GM19238 (cell line): ENCODE results near the gene KRT15.

ENCODE experiments used
- DNase-seq: peaks from one replicate; pipeline ENCODE4 v3.0.0; 2011; ENCODE audit warnings: low spot score; ENCODE audit not compliant: insufficient read length

The KRT15 gene

DNA sequence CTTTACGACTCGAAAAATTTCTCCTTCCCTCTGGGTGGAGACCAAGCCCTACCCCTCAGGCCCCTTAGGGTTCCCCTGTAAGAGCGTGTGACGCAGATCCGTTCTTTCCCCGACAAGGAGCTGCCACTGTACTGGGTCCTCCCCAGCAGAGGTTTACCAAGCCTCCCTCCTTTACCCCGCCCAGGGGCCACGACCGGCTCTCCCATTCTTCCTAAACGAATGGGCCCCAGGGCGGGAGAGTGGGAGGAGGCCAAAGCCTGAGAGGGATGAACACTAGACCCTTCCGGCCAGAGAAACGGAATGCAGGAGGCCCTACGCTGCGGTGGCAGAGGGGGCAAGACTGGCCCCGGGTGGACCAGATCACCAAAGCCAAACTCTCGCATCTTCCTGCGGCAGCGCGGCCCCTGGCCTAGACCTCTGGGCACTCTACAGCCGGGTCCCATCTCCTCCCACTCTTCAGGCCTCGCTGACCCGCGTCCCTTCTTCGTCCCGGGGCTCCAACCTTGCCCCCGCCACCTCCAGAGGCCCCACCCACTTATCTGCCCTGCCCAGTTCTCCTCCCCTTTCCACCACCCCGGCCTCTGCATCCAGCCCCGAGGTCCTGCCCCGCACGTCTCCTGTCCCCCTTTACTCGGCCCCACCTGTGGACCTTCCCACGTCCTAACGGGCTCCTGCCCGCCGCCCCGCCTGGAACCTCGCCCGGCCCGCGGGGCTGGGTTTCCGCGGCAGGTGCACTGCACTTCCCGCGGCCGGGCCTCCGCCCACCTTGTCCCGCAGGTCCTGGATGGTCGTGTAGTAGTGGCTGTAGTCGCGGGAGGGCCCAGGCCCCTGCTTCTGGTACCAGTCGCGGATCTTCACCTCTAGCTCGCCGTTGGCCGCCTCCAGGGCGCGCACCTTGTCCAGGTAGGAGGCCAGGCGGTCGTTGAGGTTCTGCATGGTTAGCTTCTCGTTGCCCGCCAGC, 8.7 kb upstream of the KRT15 start:
- no peak for DNase-seq

DNA sequence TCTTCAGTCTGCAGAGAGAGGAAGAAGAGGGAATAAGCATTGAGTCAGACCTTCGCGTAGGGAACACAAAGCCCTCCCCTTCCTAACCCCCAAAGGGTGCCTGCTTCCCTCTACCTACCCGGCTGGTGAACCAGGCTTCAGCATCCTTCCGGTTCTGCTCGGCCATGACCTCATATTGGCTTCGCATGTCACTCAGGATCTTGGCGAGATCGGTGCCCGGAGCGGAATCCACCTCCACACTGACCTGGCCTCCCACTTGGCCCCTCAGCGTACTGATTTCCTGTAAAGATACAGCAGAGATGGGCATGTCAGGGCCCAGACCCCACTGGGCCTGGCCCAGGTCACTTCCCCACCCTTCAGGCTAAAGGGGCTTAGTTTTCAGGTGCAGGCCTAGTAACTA, 5.6 kb upstream of the KRT15 start:
- no peak for DNase-seq

DNA sequence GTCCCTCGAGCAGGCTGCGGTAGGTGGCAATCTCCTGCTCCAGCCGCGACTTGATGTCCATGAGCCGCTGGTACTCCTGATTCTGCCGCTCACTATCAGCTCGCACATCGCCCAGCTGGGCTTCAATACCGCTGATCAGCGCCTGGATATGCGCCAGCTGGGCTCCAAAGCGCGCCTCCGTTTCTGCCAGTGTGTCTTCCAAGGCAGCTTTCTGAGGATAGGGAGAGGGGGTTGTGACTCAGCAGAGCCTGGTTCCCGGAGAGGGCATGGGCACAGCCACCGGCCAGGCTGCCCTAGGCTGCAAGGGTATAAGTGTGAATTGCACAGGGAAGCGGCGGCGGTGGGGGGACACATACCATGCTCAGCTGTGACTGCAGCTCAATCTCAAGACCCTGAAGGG, 5.1 kb upstream of the KRT15 start:
- no peak for DNase-seq

DNA sequence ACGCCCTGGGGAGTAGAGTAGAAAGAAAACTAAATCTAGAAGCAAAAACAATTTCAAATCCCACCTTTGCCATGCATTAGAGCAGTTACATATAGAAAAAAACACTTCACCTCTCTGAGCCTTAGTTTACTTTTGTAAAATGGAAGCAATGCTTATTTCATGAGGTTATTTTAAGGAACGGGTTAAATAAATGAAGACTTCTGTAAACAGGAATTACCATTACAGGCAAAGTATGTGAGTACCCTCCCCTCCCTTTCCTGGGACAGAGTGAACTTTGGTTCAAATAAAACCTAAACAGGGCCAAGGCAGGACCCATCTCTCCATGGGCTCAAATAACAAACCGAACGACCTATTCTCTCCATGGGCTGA, 4.5 kb upstream of the KRT15 start:
- DNase-seq = no peak

DNA sequence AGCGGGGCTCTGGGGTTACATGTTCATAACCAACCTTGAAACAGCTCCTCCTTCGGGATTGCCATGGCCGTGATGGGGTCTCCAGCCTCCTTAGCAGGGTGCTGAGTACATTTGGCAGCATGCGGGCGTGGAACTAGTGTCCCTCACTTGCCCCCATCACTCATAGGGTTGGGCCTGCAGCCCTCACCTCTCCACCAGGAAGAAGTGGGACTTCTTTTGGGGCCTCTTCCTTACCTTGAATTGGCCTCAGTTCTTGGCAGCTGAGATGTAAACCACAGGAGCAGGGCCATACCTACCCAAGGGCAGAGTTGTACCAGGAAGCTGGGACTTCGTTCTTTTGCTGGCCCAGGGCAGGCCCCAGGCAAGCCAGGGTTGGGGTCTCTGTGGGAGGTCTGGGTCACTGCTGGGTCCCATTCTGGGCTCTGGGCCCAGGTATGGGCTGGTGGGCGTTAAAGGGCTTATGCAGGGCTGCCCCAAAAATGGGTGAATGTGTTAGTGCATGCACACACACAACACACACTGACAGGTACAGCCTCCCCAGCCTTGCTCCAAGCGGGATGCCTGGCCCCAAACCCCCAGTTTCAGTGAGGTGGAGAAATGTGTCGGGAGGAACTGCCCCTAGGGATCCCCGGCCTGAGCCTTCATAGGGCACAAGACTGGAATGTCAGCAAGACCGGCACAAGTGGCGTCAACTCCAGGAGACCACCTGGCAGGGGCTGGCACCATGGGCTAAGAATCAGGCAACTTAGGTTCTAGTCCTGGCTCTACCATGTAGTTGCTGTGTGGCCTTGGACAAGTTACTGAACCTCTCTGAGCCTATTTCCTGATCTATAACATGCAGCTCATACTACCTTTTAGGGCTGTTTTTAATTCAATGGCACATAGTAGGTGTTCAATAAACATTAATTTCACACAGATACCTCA, 3.9 kb upstream of the KRT15 start:
- no peak for DNase-seq

DNA sequence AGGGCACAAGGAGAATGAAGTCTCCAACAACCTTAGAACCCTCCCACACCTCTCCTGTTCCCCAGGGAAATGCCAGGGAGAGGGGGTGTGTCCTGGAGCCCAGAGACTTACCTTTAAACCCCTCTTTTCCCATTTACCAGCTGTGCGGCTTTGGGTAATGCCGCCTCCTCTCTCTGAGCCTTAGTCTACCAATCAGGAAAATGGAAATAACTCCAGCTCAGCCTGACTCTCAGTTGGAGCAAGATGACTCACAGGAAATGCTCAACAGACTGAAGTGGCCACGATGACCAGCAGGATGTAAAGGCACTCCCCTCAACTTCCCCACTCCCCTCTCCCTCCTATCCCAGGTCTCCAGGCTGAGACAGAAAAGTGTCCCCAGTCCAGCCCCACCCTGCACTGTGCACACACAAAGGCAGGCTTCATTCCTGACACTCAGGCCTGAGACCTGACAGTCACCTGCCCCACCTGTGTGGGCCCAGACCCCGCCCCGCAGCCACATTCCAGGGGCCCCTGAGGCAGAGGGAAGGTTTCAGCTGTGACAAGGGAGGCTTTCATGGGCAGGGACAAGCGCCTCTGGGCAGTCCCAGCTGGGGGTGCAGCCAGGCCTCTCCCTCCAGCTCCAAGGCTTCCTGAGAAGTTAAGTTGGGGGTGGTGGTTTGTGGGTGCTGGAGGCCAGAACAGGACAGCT, 3.0 kb upstream of the KRT15 start:
- no peak for DNase-seq

DNA sequence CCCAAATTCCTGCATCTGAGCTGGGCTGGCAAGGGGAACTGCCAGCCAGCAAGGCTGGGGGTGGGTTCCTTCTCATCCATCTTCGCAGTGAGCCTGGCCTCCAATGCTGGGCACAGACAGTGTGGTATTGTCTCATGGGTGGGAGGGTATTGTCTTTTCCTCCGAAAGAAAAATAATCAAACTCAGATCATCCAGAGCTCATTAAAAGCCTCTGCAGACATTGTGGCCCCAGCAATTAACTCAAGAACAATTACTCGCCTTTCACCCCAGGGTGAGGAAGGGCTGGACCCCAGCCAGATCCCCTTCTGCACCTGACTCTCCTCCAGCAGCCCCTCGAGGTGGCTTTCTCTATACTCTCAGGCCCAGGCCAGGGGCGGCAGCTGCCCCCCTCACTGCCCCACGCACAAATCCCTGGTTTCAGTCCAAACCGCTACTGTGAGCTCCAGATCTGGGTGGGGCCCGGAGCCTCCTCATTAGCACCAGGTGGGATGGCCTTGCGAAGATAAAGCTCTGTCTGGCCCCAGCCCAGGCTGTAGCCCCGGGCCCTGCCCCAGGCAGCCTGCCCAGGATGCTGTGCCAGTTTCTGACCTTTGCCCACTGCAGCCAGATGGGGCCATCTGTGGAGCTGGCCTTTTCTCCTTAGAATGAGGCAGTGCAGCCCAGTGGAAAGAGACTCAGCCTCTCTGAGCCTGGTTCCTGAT, 2.3 kb upstream of the KRT15 start:
- no peak for DNase-seq

DNA sequence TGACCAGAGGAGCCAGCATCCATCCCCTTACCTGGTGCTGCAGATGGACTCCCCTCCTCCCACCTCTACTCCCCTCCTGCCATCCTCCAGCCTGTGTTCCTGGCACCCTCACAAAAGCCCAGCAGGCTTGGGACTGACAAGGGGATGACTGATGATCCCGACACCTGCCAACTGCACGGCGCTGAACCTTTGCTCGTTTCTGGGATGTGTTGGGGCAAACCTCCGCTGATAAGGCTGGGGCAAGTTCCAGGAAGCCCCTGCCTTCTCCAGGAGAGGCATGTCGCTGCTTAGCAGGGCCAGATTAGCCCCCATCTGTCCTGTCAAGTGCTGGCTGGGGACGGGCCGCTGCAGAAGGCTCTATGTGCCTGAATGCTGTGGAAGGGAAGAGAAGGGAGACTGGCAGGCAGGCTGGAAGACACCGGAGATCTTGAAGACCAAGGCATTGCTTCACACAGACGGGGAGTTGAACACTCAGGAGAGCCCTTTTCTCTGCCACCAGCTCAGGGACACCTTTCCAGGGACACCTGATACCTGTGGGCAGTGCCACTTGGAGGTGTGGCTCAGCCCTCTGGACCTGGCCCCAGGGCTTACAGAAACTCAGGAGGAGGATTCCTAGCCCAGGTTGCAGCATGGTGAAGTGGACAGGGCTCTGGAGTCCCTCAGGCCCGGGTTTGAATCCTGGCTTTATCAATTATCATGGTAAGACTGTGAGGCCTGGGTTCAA, 973 bp upstream of the KRT15 start:
- no peak for DNase-seq

DNA sequence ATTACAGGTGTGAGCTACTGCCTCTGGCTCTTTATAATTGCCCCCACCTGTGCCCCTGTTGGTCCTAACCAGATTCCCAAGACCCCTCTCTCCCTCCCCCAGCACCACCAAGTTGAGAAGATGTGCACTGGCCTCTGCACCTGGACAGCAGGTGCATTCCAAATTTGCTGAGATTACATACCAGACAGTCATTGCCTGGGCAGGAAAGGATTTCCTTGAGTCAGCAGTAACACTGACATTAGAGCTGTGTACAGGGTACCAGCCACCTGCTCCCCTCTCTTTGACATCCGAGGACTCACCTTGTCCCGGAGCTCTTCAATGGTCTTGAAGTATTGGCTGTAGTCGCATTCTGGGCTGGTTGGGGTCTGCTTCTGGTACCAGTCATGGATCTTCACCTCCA, 659 bp downstream of the KRT15 start:
- DNase-seq = no peak

DNA sequence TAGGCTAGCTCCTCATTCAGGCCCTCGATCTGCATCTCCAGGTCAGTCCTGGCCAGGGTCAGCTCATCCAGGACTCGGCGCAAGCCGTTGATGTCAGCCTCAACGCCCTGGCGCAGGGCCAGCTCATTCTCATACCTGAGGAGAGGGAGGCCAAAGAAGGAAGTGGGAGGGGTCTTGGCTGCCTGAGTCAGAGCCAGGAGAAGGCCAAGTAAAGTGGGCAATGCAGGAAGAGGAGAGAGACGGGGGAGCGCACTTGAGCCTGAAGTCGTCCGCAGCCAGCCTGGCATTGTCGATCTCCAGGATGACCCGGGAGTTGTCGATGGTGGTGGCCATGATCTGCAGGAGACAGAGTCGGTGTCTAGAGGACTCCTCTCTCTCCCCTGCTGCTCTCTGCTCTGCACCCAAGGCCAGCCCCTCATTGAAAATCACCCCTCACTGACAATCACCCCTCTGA, 1.8 kb downstream of the KRT15 start:
- DNase-seq = no peak

DNA sequence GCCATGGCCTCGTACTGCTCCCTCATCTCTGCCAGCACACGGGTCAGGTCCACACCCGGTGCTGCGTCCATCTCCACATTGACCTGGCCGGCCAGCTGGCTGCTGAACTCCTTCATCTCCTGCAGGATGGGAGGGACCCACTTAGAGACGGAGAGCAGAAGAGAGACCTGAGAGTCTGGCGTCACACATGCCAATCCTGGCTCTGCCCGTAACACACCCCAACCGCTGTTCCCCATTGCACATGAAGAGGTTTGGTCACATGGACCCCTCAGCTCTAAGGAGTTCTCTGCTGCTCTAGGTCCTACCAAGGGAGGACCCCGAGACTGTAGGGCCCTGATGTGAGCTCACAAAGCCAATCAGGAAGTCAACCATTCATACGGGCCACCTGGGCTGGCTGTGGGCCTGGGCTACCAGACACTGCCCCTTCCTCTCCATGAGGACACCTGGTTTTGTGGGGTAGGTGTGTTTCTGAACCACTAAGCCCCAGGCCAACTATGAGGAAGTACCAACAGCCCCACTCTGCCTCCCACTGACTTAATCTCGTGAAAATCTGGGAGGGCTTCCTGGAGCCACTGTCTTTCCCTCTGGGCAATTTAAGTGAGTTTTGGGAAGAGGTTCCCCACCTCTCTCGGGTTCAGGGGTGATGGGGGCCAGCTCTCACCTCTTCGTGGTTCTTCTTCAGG, 2.4 kb downstream of the KRT15 start:
- no peak for DNase-seq

DNA sequence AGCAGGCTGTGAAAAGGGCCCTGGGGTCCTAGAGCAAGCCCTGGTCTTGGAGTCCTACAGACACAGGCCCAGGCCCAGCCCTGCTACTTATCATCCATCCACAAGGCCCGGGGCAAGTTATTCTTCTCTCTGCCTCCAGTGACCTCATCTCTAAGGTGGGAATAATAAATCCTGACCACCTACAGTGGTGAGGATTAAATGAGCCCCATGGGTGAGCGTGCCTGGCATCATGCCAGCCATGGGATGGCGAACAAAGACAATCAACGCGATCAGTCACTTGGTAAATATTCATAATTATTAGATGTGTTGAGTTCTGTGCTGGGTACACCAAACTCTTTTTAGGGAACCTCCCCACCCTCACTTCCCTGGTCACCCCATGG, 5.5 kb downstream of the KRT15 start:
- no peak for DNase-seq

DNA sequence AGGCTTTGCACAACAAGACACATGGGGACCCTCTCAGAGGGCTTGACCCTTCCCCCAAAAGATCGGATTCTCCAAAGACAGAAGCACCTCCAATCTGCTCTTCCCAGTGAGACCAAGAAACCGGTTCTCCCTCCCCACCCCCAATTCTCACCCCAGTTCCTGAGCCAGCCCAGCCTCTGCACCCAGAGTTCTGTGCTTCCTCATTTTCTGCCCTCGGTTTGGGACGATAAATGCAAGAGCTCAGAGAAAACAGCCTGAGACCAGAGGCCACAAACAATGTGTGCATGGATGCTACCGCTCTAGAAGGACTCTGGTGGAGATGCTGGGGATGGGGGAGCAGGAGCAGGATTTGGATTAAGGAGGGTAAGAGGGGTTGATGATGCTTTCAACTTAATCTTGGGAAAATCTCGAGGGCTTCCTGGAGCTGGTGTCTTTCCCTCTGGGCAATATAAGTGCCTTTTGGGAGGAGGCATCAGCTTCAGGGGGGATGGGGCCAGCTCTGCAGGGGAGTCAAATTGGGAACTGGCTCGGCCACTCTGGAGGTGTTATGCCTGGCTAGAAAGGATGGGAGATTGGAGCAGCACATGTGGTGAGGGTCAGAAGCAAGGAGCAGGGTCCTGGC, 6.0 kb downstream of the KRT15 start:
- no peak for DNase-seq

DNA sequence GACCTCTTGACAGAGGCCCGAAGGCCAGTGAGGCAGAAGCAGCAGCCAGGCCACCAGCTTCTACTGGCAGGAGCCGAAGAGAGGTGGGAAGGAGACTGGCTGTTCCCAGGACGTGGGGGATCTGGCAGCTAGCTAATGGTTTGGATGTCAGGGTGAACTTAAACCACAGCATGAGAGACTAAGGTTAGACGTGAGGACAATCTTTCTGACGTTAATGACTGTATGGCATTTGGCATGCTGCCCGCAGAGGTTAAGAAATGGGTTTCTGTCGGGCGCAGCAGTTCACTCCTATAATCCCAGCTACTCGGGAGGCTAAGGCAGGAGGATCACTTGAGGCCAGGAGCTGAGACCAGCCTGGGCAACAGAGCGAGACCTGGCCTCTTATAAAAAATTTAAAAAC, 7.0 kb downstream of the KRT15 start:
- DNase-seq = no peak

DNA sequence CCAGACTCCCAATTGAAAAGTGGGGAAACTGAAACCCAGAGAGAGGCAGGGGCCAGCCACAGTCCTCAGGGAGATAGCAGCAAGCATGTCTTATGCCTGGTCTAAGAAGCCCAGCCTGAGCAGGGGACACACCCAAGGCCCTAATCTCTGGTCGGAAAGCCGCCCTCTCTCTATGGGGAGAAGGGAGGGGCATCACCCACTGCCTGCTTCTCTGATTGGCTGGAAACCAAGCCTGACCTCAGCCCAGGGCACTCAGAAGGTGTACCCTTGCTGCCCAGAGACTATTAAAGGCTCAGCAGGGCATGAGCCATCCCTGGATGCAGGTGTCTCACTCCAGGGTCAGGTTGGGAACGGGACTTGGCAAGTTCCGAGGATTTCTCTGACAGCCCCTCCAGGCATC, 7.6 kb downstream of the KRT15 start:
- no peak for DNase-seq

DNA sequence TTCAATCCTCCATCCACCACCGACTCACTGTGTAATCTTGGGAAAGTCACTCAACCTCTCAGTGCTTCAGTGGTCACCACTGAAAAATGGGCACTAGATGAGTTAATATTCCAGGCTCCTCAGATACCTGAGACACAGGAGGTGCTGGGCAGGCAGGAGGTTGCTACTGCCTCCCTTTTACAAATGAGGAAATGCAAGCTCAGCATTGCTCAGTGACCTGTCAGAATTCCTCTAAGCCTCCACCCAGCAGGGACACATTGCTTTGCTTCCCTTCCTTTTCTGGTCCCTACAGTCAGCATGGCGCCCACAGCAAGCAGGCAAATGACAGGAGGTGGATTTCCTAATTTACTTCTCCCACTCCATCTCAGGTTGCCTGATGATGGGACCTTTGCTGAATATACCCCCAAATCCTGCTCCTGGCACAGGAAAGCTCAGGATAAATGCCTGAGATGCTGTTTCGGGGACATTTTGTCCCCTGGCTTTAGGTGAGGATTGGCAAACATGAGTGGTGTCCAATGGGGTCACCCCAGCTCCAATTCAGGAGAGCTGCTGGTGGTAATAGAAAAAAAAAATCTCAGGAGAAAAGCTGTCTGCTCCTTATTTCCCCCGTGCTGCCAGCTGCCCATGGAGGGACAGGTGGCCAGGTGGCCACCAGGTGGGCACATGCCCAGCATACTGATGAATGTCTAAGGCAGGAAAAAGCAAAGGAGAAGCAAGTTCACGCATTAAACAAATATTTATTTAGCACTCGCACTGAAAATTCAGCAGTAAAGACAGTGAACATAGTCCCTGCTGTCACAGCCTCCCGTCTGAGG, 8.2 kb downstream of the KRT15 start:
- DNase-seq = no peak

DNA sequence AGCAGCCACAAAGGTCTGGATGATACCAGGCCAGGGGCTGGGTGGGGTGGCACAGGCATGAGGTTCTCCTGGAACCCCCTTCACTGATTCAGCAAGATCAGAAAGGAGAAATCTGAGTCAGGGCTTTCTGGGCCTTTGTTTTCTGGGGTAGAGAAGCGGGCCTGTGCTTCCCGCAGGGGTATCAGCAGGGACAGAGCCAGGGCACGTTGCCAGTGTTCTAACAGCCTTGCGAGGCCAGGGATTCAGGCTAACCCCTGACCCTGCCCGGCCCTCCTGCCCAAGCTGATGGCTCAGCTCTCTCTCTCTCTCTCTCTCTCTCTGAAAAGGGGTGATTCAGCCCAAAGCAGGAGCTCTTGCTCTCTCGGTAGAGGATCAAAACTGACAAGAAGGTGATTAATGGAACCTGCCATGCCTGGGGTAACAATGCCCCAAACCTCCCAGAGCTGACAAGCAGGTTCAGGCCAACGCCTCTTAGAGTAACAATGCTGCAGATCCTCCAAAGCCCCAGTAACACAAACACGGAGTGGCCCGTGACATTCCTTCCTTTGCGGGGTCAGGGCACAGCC, 11.3 kb downstream of the KRT15 start:
- no peak for DNase-seq
